Skeletal muscle tissue (tissue), 4 donors: ENCODE measurements around the gene DTD1. TPM values are rescaled to one million over a fixed set of nuclear protein-coding genes. Genes with fewer than 3 reads are reported as not detected.

Experiments used
- H3K27ac ChIP-seq: one replicate; pipeline ENCODE4 v1.7.0; 2013; ENCODE audit warnings: mild to moderate bottlenecking, low read depth, low read length, inconsistent platforms
- H3K27me3 ChIP-seq, 3 donors: one replicate each; pipeline ENCODE4 v1.7.0; 2013; ENCODE audit warnings: low read length in 3 of 3; ENCODE audit not compliant: control insufficient read depth in 3 of 3, insufficient read depth in 3 of 3
- H3K36me3 ChIP-seq, 3 donors: one replicate each; pipeline ENCODE4 v1.7.0; 2013; ENCODE audit warnings: low read length in 3 of 3; ENCODE audit not compliant: control insufficient read depth in 3 of 3, insufficient read depth in 3 of 3
- H3K4me1 ChIP-seq, 3 donors: one replicate each; pipeline ENCODE4 v1.7.0; 2013; ENCODE audit warnings: low read length in 3 of 3, mild to moderate bottlenecking in 3 of 3; ENCODE audit not compliant: control insufficient read depth in 3 of 3, insufficient read depth in 3 of 3
- H3K4me3 ChIP-seq, 3 donors: one replicate each; pipeline ENCODE4 v1.7.0; 2013; ENCODE audit warnings: low read length in 3 of 3
- H3K9ac ChIP-seq, 3 donors: one replicate each; pipeline ENCODE4 v1.7.0; 2013; ENCODE audit warnings: low read length in 3 of 3, mild to moderate bottlenecking in 3 of 3, moderate library complexity in 2 of 3, low read depth in 1 of 3
- H3K9me3 ChIP-seq, 3 donors: one replicate each; pipeline ENCODE4 v1.7.0; 2013; ENCODE audit warnings: low read length in 3 of 3; ENCODE audit not compliant: control insufficient read depth in 3 of 3
- total RNA-seq: library from RNA; depleted of rRNA; stranded (reverse); fragments of >200 nt; gene quantifications from one replicate; pipeline ENCODE4 v1.2.3, GENCODE V29; 2014
- donor health status: Osteomylitis.

Gene DTD1
- total RNA-seq, 1 donor from 2014 or later = 21.4 TPM

GRCh38 chr20:18793625-18794427 lies 206.0 kb downstream of the DTD1 start:
- H3K36me3 ChIP-seq = no peaks in the 10 kb centered on the region
- H3K9me3 ChIP-seq = peaks cover 0 to 2% (median 0%) of the 10 kb centered on the region in 3 donors
- H3K27me3 ChIP-seq = peaks cover 0 to 4% (median 0%) of the 10 kb centered on the region in 3 donors
- H3K9ac ChIP-seq = peak overlapping the region; percentile 91 to 93 (median 92)
- H3K4me1 ChIP-seq = peaks cover 11 to 19% (median 11%) of the 10 kb centered on the region in 3 donors
- peak overlapping the region; percentile 81 to 93 (median 85) for H3K4me3 ChIP-seq
- peak overlapping the region; percentile 96 for H3K27ac ChIP-seq

GRCh38 chr20:18794428-18794787 lies 206.6 kb downstream of the DTD1 start:
- Histone ChIP-seq H3K4me1 (peaks cover 11 to 19% (median 11%) of the 10 kb centered on the region in 3 donors), H3K36me3 (no peaks in the 10 kb centered on the region), H3K4me3 (peak overlapping the region; percentile 81 to 93 (median 85)), H3K9ac (peak overlapping the region; percentile 91 to 93 (median 92)), H3K27me3 (peaks cover 0 to 4% (median 0%) of the 10 kb centered on the region in 3 donors), H3K27ac (peak overlapping the region; percentile 96), H3K9me3 (peaks cover 0 to 2% (median 0%) of the 10 kb centered on the region in 3 donors)

GRCh38 chr20:18795366-18795765 lies 207.5 kb downstream of the DTD1 start:
- Histone ChIP-seq H3K4me1 (peaks cover 11 to 19% (median 11%) of the 10 kb centered on the region in 3 donors), H3K9me3 (peaks cover 0 to 2% (median 0%) of the 10 kb centered on the region in 3 donors), H3K4me3 (peak overlapping the region in 2 of 3 donors; percentile 10 to 93), H3K9ac (no peak overlapping the region), H3K36me3 (no peaks in the 10 kb centered on the region), H3K27me3 (no peaks in the 10 kb centered on the region), H3K27ac (no peak overlapping the region)

GRCh38 chr20:18796282-18796833 lies 208.5 kb downstream of the DTD1 start:
- Histone ChIP-seq H3K9me3 (peaks cover 0 to 2% (median 0%) of the 10 kb centered on the region in 3 donors), H3K36me3 (no peaks in the 10 kb centered on the region), H3K4me3 (peak overlapping the region in 1 of 3 donors; percentile 8), H3K9ac (no peak overlapping the region), H3K27me3 (no peaks in the 10 kb centered on the region), H3K27ac (no peak overlapping the region), H3K4me1 (peaks cover 11 to 19% (median 11%) of the 10 kb centered on the region in 3 donors)

- Histone ChIP-seq H3K4me3 (no peak overlapping the region), H3K27ac (no peak overlapping the region), H3K9ac (no peak overlapping the region), H3K27me3 (no peaks in the 10 kb centered on the region), H3K36me3 (no peaks in the 10 kb centered on the region), H3K4me1 (no peaks in the 10 kb centered on the region), H3K9me3 (no peaks in the 10 kb centered on the region)
These were observed 213.7 kb downstream of the DTD1 start for GRCh38 chr20:18801516-18801915.

GRCh38 chr20:18802012-18802634 lies 214.3 kb downstream of the DTD1 start:
- H3K4me3 ChIP-seq = no peak overlapping the region
- H3K9ac ChIP-seq = no peak overlapping the region
- no peaks in the 10 kb centered on the region for H3K27me3 ChIP-seq
- H3K27ac ChIP-seq = no peak overlapping the region
- H3K4me1 ChIP-seq = no peaks in the 10 kb centered on the region
- H3K36me3 ChIP-seq = no peaks in the 10 kb centered on the region
- H3K9me3 ChIP-seq = no peaks in the 10 kb centered on the region

- Histone ChIP-seq H3K27me3 (no peaks in the 10 kb centered on the region), H3K9me3 (no peaks in the 10 kb centered on the region), H3K4me3 (no peak overlapping the region), H3K27ac (no peak overlapping the region), H3K4me1 (no peaks in the 10 kb centered on the region), H3K36me3 (no peaks in the 10 kb centered on the region), H3K9ac (no peak overlapping the region)
These were observed 218.0 kb downstream of the DTD1 start for GRCh38 chr20:18805881-18806280.

GRCh38 chr20:18808712-18809111 lies 220.9 kb downstream of the DTD1 start:
- H3K4me1 ChIP-seq = no peaks in the 10 kb centered on the region
- H3K27ac ChIP-seq = no peak overlapping the region
- no peaks in the 10 kb centered on the region for H3K27me3 ChIP-seq
- H3K9me3 ChIP-seq = no peaks in the 10 kb centered on the region
- no peaks in the 10 kb centered on the region for H3K36me3 ChIP-seq
- H3K4me3 ChIP-seq = no peak overlapping the region
- H3K9ac ChIP-seq = no peak overlapping the region

GRCh38 chr20:18811186-18811585 lies 223.3 kb downstream of the DTD1 start:
- Histone ChIP-seq H3K27ac (no peak overlapping the region), H3K4me1 (no peaks in the 10 kb centered on the region), H3K9ac (no peak overlapping the region), H3K36me3 (no peaks in the 10 kb centered on the region), H3K27me3 (no peaks in the 10 kb centered on the region), H3K4me3 (no peak overlapping the region), H3K9me3 (no peaks in the 10 kb centered on the region)

- H3K27me3 ChIP-seq = no peaks in the 10 kb centered on the region
These were observed 224.1 kb downstream of the DTD1 start for GRCh38 chr20:18811904-18812303.

More at GRCh38 chr20:18811904-18812303, 224.1 kb downstream of the DTD1 start:
- Histone ChIP-seq H3K9me3 (no peaks in the 10 kb centered on the region), H3K4me1 (no peaks in the 10 kb centered on the region), H3K36me3 (no peaks in the 10 kb centered on the region), H3K4me3 (no peak overlapping the region), H3K9ac (no peak overlapping the region), H3K27ac (no peak overlapping the region)
